GM21447 (cell line): ENCODE measurements around the gene ANKH.
"Not testable (repeated sequence)": the region's sequence is repeated elsewhere in the genome, so short reads cannot be mapped to it uniquely, and the experiment has no call there.

Experiments used
- ATAC-seq: cut with Tn5 transposase; IDR thresholded peaks from one replicate; pipeline ENCODE4 v1.9.1; 2021; ENCODE audit not compliant: unreplicated experiment

Gene ANKH

DNA sequence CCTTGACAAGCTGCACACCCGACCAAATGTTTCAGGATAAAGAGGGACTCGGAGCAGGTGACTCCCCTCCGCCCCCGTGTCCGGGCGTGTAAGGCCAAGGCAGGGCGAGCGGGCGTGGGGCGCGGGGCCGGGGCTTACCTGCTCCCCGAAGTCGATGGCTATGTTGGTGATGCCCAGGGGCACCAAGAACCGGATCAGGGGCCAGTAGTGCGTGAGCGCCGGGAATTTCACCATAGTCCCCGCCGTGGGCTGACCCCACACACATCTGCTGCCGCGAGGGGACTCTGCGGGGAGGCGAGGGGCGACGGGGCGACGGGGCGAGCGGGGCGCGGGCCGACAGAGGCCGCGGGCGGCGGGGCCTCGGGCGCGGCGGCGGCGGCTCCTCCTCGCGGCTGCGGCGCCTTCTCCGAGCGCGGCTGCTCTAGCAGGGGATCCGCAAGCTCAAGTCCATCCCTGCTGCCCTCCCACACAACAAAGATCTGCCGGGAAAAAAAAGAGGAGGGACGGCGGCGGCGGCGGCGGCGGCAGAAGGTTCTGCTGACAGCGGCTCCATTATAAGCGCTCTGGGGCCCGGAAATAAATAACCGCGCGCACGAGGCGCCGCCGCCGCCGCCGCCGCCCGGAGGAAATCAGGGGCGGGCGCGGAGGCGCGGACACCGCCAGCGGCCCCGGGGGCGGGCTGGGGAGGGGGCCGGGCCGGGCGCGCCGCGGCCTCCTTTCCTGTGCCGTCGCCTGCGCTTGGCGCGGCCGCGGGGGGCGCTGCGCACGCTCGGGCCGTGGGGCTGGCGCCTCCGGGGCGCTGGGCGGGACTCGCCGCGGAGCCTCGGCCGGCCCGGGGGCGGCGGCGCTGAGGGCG is at the start of gene ANKH:
Gene ANKH (minus strand): TSS at position 565 of the 856 bp plus-strand sequence. CDS start 331 bp downstream, at position 234.
- peak; percentile 75 for ATAC-seq

DNA sequence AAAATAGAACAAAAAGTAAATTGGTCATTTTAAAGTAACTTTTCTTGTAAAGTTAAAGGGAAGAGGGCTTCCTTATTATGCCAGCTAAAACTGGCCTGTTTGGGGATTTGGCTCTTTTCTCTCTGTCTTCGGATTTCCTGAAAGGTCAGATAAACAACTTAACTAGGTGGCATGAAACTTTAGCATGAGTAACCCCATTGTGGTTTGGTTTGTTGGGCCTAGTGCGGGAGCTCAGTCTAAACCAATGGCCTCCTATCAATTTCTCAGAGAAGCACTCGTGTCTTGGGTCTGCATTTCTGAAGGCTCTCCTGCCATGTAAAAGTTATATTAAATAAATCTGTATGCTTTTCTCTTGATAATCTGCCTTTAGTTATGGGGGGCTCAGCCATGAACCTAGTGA is 48.5 kb upstream of the ANKH start:
- ATAC-seq = no peak

DNA sequence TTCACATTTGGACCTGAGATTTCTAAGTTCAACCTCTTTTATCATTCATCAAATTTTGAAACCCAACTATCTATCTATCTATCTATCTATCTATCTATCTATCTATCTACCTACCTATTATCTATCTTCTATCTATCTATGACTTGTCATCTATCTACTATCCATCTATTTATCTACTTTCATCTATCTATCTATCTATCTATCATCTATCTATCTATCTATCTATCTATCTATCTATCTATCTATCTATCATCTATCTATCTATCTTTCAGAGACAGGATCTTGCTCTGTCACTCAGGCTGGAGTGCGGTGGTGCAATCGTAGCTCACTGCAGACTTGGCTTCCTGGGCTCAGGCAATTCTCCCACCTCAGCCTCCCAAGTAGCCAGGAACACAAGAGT is 47.5 kb upstream of the ANKH start:
- not testable (repeated sequence) for ATAC-seq

DNA sequence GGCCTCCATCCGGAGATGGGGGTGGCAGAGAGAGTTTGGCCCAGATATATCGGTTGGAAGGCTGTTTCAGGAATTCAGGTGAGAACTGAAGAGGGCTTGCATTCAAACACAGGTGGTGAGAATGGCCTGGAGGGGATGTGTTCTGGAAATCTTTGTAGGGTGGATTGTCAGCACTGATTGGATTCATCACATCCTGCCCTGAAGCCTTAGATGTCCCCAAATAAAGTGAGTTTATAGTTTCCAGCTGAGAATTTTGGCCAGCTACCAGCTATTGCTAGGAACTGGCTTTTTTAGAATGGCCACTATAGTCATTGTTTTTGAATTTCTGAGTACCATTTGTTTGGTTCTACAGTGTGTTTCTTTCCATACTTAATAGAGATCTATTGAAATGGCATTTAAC is 46.1 kb upstream of the ANKH start:
- no peak for ATAC-seq

DNA sequence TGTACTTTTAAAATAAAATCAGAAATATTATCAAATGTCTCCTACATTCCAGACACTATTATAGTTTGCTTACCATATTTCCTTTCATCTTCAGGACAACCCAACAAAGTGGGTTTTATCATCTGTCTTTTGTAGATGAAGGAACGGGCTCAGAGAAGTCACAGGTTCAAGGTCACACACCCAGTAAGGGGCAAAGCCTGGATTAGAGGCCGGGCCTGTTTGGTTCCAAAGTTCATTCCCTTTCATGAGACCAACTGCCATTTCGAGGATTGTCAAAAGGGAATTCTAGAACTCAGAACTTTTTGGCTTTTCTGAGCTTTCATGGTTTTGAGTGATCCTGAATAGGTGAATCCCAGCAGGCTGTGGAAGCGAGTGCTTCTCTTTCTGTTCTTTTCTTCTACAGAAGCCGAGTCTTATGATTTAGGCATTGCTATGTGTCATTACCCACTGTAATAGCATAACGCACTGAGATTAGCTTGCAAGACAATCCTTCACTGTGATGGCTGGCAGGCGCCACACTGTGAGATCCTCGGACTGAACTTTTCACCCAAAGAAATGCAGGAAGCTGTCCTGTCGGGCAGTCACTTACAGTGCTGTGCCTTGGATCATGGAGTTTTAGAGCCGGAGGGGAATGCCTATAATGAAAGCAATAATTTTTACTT is 43.8 kb upstream of the ANKH start:
- no peak for ATAC-seq

DNA sequence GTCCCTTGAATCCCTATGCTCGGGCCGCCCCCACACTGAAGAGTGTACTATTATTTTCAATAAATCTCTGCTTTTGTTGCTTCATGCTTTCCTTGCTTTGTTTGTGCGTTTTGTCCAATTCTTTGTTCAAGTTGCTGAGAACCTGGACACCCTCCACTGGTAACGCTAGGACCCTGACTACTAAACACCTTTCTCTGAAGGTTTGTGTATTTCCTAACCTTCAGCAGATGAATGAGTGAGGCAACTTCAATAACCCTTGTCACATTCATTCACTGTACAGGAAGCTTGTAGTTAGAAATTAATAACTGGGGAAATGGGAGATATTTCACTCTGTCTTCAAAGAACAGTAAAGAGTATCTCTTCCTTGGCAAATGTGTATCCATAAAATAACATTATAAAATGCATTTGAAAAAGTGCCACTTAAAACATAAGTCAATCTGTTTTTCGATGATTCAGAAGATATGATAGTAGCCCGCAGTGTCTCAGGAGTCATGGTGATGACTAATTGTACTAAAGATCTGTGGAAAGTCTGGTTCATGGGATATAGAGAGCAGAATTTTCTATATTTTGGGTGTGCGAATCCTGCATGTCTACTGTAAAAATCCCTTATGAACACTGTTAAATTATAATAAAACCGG is 43.2 kb upstream of the ANKH start:
- ATAC-seq = no peak

DNA sequence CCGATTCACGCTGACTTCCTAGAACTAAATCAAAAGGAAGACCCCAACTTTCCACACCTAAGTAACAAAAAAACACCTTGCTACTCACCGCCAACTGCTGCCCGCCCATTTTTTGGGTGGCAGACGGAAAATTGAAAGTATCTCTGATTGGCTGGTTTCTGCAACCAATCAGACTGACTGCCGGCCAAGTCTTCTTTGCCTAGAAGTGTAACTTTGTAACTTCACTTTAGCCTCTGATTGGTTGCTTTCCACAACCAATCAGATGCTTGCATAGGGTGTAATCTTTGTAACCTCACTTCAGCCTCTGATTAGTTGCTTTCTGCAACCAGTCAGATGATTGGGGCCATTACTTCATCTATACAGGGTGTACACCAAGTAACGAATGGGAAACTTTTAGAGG is 42.6 kb upstream of the ANKH start:
- ATAC-seq = no peak

DNA sequence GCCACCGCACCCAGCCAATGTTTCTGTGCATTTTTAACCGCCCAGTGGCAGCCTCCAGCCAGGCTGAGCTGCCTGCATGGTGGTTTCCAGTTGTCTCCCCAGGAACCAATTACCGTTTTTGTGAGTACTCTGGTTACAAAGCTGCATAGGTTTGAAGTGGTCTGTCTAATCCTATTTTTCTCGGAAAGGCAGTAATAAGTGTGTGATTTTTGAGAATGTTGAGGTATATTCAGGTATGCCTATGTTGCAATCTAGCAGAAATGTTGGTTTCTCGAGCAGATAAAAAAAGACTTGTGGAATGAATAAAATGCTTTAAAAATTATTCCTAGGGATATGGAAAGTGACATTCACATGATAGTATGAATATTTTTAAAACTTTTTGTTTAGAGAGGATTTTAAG is 41.5 kb upstream of the ANKH start:
- no peak for ATAC-seq

DNA sequence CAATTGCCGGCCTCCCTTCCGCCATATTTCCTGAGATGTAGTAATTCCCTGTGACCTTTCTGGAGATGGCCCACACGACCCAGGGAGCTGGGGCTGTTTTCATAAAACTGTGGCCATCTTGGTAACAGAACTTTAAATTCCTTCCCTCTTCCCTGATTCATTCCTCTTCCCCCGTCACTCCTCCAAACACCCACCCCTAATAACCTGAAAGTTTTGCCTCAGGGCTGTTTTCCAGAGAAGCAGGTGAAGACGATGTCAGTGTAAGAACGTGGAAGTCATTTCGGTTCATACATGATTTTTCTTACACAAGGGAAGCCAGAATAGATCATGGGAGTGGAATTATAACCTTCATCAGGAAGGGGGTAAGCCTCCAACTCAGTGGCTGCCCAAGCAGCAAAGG is 40.6 kb upstream of the ANKH start:
- no peak for ATAC-seq

DNA sequence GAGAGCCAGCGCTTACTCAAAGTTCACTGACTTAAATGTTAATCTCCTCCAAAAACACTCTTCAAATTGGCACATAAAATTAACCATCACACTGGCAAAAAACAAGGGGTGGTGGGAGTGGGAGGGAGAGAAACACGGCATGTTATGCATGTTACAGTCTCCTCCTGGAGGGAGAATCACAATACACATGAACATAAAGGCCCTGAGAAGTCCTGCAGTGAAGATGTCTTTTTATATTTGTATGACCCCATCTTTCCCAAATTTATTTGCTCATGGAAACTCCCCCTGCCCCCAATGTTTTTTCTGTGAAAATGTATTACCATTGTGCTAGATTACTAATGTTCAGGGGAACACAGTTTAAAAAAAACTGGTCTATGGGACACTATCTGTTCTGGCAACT is 37.8 kb upstream of the ANKH start:
- no peak for ATAC-seq

DNA sequence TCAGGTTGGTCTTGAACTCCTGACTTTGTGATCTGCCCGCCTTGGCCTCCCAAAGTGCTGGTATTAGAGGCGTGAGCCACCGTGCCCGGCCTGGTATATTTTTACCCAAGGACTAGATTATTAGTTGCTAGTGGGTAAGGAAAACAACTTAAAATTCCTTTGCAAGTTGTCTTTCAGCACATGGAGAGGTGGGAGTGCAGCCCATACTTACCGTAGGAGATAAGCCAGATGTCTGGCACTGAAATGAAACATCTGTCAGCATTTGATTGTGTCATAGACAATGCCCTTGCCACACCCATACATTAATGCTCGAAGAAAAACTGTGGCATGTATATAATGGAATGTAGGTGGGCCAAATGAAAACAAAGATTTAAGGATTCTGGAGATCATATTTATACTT is 36.6 kb upstream of the ANKH start:
- no peak for ATAC-seq

DNA sequence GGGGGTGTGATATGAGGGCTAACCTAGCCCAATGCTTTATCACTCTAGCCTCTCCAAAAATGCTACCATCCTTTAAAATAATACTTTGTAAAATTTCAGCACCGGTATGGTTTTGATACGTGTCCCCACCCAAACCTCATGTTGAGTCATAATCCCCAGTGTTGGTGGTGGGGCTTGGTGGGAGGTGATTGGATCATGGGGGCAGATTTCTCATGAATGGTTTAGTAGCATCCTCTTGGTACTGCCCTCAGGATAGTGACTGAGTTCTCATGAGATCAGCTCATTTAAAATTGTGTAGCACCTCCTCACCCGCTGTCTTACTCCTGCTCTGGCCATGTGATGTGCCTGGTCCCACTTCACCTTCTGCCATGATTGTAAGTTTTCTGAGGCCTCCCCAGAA is 35.0 kb upstream of the ANKH start:
- ATAC-seq = no peak

DNA sequence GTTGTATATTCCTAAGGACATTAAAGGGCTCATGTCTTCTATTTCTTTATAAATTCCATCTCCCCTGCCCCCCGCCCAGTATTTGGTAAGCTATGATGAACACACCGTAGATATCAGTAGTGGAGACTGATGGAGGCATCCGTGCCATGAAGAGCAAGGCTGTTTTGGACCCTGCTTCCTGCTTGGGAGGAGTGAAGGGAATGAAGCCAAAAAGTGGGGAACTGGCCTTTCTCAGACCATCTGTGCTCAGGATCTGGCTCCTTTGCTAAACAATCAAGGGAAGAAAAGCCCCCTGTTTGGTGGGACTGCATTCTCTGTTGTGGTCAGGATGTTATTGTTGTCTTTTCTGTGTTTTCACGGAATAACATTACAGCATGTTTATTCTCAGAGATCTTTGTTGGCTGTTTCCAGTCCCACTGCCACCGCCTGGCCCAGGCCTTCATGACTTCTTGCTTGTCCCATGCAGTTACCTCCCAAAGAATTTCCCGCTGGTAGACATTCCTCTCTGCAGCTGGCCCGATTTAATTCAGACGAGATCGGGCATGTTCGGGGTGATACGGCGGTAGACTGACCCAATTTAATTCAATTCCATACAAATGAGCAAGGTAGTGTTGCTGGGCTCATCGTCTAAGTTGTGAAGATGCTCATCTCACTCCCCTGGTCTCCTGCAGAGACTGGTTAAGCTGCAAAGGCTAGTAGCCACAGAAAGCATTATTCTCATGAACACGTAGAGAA is 31.4 kb upstream of the ANKH start:
- no peak for ATAC-seq

DNA sequence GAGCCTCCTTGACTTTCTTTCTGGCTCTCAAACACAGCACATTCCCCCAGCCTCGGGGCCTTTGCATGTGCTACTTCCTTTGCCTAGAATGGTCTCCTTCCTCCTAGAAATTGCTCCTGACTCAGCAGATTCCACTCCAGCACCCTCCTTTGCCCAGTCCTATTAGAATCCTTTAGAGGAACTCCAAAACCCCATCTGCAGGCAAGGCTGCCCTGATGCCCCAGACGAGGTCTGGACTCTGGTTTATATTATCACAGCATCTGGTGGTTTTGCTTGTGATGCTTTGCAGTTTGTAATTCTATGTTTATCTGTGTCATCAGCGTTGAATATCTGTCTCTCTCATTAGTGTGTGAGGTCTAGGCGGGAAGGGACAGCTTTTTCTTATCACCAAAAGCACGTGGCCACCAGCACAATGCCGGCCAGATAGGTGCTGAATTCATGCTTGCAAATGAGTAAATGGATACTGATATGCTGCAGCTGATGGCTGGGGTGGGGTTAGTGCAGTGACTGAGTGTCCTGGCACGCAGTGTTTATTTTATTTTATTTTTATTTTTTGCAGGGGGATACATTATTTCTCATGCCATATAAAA is 30.0 kb upstream of the ANKH start:
- no peak for ATAC-seq

DNA sequence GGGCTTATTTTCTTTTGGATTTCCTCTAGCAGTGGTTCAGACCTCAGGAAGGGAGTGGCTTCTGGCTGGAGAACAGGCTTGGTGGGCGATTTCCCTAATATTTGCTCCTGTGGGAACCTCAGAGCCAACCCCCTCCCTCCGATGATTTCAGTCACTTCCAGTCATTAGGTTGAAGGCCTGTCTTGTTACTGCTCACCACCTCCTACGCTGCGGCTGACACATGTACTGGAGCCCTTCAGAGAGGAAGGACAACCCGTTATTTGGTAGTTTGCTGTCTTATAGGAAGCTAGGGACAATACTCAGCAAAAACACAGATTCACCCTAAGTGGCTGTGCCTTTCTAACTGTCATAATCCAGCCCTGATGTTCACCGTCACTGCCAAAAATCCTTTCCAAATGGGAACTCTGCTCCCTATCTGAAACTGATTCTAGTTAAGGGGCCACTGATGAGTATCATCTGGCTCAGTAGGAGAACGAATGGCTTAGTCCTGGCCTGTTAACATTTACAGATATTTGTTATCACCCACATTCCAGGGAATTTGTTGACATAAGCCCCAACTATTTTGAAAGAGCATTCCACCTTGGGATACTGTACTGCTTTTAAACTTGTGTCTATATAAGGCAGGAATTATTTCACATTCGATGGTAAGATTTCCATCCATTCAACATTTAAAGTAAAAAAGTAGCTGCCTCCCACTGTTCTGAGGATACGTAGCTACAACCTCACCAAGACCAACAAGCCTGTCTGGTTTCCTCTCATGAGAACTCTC is 29.3 kb upstream of the ANKH start:
- no peak for ATAC-seq

DNA sequence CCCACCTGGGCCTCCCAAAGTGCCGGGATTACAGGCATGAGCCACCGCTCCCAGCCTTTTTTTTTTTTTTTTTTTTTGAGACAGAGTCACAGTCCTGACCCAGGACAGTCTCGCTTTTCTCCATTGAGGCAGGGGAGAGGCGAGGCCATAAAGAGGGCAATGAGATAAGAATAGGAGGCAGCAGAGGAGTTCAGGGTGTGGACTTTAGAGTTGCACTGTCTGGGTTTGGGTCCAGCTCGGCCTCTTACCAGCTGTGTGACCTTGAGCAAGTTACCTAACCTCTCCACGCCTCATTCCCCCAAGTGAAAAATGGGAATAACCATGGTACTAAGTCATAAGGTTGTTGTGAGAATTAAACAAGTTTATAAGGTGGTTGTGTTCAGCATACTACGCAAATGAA is 24.6 kb upstream of the ANKH start:
- no peak for ATAC-seq

DNA sequence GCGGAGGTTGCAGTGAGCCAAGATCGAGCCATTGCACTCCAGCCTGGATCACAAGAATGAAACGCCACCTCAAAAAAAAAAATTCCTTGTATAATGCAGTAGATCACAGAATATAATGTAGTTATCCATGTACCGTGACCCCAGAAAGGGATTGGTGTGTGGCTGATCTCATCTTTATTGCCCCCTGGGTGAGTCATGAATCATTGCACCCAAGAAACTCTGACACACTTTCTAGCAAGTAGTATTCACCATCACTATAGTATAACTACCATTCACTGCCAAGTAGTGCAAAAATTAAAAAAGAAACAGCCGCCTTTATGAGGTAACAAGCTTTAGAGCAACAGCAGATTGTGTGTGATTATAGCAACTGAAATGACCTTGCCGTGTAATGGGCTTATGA is 23.7 kb upstream of the ANKH start:
- no peak for ATAC-seq

DNA sequence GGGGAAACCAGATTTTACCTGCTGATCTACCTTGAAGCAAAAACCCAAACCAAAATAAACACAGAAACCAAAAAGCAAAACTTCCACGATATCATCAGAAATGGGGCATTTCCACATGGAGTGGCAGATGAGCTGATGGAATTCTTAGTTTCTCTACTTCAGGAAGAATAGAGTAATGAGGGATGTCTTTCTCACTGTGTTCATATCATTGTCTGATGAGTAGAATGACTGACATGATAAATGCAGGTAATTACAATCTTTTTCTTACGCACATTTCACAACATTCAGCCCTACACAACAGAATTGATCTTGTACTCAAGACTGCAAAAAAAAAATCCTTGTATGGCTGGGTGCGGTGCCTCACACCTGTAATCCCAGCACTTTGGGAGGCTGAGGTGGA is 23.2 kb upstream of the ANKH start:
- no peak for ATAC-seq

DNA sequence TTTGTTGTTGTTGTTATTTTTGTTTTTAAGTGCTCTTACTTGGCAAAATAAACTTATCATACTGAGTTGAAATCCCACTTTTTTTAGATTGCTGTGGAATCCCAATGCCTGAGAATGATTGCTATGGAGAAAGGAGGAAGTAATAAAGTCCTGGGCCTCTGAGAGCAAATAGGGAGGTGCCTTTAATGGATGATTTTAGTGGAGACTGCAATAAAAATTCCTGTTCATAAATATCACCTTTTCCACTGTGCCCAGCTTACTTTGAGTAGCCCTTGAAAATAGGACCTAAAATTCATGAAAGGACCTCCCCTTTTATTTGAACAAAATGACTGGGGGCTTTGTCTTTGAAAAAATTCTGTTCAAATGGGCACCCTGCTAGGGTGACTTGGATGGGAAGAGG is 21.8 kb upstream of the ANKH start:
- ATAC-seq = no peak

DNA sequence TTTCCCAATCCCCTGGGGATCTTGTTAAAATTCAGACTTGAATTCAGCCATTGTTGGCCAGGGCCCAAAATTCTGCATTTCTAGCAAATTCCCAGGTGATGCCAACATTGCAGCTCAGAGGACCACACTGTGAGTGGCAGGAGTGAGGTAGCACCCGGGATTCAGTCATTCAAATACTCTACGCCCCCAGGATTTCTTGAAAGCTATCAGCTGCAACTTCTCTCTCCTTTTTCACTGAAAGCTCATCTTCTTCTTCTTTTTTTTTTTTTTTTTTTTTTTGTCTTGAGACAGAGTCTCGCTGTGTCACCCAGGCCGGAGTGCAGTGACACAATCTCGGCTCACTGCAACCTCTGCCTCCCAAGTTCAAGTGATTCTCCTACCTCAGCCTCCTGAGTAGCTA is 19.3 kb upstream of the ANKH start:
- no peak for ATAC-seq
